Sigmoid colon (tissue), 7 donors: Measurements from ENCODE around the gene DOCK1. TPM values are rescaled to one million over a fixed set of nuclear protein-coding genes. Genes with fewer than 3 reads are reported as not detected.

Experiments
- DNase-seq: peaks from one replicate; pipeline ENCODE4 v3.0.0-alpha.2; 2019
- H3K27ac ChIP-seq, 4 donors: fragments of 200-600 bp; sonication (generic); one replicate each; pipeline ENCODE4 v1.5.1; 2016 to 2019; ENCODE audit warnings: mild to moderate bottlenecking in 1 of 4
- H3K27me3 ChIP-seq, 3 donors: fragments of 200-600 bp; sonication (generic); one replicate each; pipeline ENCODE4 v1.5.1; 2019; ENCODE audit warnings: mild to moderate bottlenecking in 1 of 3
- H3K36me3 ChIP-seq, 4 donors: fragments of 200-600 bp; sonication (generic); one replicate each; pipeline ENCODE4 v1.5.1; 2016 to 2019
- H3K4me1 ChIP-seq, 4 donors: fragments of 200-600 bp; sonication (generic); one replicate each; pipeline ENCODE4 v1.5.1; 2017 to 2019
- H3K4me3 ChIP-seq, 4 donors: fragments of 200-600 bp; sonication (generic); one replicate each; pipeline ENCODE4 v1.5.1; 2017 to 2019; ENCODE audit warnings: mild to moderate bottlenecking in 2 of 4, moderate library complexity in 1 of 4
- H3K9me3 ChIP-seq, 4 donors: fragments of 200-600 bp in 3 of 4; sonication (generic) in 3 of 4; one replicate each; pipeline versions ENCODE4 v1.5.1 to v1.6.1; 2013 to 2019
- EP300 ChIP-seq, 4 donors: sonication (generic); formaldehyde crosslinking; IDR thresholded peaks; one replicate each; pipeline ENCODE4 v1.6.1; 2017; ENCODE audit warnings: antibody characterized with exemption in 4 of 4
- POLR2A ChIP-seq, 2 donors: fragments of 450-650 bp; IDR thresholded peaks; one replicate each; pipeline ENCODE4 v1.6.1; 2016; ENCODE audit warnings: antibody characterized with exemption in 2 of 2, mild to moderate bottlenecking in 2 of 2, moderate library complexity in 2 of 2
- POLR2AphosphoS5 ChIP-seq, 4 donors: sonication (generic); formaldehyde crosslinking; IDR thresholded peaks; one replicate each; pipeline ENCODE4 v1.6.1; 2017; ENCODE audit warnings: antibody characterized with exemption in 4 of 4
- WGBS, 2 donors: extraction: QIAGEN DNeasy Blood & Tissue Kit; methylation state at CpG; one replicate each; pipeline ENCODE4 v1.1.7; 2013; 5-methylcytosine and 5-hydroxymethylcytosine counted together
- intact Hi-C: fragments of 100-400 bp; cut with DNase I; formaldehyde crosslinking; loops from one replicate; pipeline ENCODE4 v1.15.1; 2023
- polyA plus RNA-seq, 3 donors: library from polyadenylated mRNA; stranded (reverse); fragments of 200-250 nt; gene quantifications; one replicate each; pipeline ENCODE4 v1.2.3, GENCODE V29; 2013
- total RNA-seq, 4 donors: library from RNA; depleted of rRNA; stranded (reverse); fragments of >200 nt; gene quantifications; one replicate each; pipeline ENCODE4 v1.1.0, GENCODE V29; 2016
- TF ChIP-seq, protein P1 (sequence below), 4 experiments: fragments of 450-650 bp in 3 of 4; fragments of 200-600 bp in 1 of 4; IDR thresholded peaks; one replicate each; pipeline ENCODE4 v1.5.1; 2016 to 2019; ENCODE audit warnings: antibody characterized with exemption in 4 of 4, mild to moderate bottlenecking in 3 of 4, moderate library complexity in 2 of 4
- donor health status: healthy with polysubstance abuse.
- donor health status: Bipolar disorder and iron deficiency.
- donor health status: healthy.

DOCK1 gene
- total and polyA plus RNA-seq, 7 donors: 15.0 to 53.7 (median 40.2) TPM

DNA sequence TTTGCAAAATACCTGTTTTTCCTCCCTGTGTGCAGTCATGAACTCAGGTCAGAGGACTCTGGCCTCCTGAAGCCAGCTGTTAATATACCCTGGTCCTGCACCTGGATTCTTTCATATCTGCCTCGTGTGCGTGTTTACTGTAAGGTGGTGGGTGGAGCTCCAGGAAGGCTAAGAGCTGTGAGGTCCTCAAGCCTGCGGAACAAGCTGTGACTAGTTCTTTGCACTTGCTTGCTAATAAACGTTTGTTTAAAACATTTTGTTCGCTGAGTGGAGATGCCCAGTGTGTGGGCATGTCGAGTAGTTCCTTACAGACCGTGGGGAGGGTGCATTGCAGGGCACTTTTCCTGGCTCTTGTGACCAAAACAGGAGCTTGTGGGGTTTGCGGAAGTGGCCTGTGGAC is 139.0 kb downstream of the DOCK1 start:
- peak; percentile 75 for DNase-seq
- TF ChIP-seq POLR2AphosphoS5 (IDR thresholded peaks at IDR 0.05) (peak in 3 of 4 donors; percentile 27 to 57 (median 53)), EP300 (IDR thresholded peaks at IDR 0.05) (peak; percentile 25 to 82 (median 70)), POLR2A (IDR thresholded peaks at IDR 0.05) (no peak)
- TF ChIP-seq, protein P1, sequence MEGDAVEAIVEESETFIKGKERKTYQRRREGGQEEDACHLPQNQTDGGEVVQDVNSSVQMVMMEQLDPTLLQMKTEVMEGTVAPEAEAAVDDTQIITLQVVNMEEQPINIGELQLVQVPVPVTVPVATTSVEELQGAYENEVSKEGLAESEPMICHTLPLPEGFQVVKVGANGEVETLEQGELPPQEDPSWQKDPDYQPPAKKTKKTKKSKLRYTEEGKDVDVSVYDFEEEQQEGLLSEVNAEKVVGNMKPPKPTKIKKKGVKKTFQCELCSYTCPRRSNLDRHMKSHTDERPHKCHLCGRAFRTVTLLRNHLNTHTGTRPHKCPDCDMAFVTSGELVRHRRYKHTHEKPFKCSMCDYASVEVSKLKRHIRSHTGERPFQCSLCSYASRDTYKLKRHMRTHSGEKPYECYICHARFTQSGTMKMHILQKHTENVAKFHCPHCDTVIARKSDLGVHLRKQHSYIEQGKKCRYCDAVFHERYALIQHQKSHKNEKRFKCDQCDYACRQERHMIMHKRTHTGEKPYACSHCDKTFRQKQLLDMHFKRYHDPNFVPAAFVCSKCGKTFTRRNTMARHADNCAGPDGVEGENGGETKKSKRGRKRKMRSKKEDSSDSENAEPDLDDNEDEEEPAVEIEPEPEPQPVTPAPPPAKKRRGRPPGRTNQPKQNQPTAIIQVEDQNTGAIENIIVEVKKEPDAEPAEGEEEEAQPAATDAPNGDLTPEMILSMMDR (IDR thresholded peaks at IDR 0.05): no peak
- WGBS, 2 donors: 31 to 69% methylated on average over 8 of the region's 8 CpGs
- H3K9me3 ChIP-seq: no peaks in the 10 kb centered on the region
- H3K27me3 ChIP-seq: no peaks in the 10 kb centered on the region
- no peak overlapping the region for H3K4me3 ChIP-seq
- peak overlapping the region in 3 of 4 donors; percentile 55 to 68 (median 57) for H3K27ac ChIP-seq
- peaks cover 0 to 54% (median 8%) of the 10 kb centered on the region in 4 donors for H3K36me3 ChIP-seq
- peaks cover 0 to 3% (median 0%) of the 10 kb centered on the region in 4 donors for H3K4me1 ChIP-seq
- intact Hi-C loops: no loop called here

DNA sequence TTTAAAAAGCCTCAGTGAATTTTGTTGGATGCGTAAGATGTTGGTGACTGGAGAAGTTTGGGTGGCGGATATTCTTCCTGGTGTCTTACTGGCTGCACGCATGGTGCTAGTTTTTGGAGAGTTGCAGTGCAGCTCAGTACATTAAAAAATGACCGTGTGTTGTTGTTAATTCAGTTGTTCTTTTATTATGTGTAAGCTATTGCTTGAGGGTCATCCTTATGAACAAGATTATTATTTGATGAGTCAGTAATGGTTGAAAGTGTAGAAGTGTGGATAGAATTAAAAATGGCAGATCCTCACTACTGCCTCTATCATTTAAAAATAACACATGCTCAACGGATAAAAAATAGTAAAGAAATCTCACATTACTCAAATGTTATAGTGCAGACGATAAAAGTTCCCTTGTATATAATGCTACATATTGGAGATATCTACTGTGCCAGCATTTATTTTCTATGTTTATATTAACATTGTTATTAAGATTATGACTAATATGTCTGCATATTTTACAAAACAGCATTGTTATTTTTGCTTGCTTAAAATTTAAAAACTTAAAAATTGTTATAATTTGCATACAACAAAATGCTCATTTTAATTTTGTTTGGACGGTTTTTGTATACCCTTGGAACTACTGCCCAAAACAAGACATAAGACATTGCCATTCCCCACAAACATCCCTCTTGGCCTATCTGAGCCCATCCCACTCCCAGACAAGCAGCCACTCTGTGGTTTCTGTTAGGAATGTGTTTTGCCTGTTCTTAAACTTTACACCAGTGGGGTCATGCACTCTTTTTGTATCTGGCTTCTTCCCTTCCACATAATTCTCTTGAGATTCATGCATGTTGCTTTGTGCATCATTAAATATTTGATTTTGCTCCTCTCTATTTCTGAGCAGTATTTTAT is 142.0 kb downstream of the DOCK1 start:
- H3K36me3 ChIP-seq: peaks cover 0 to 25% (median 3%) of the 10 kb centered on the region in 4 donors
- H3K27ac ChIP-seq: no peak overlapping the region
- no peak for DNase-seq
- no peaks in the 10 kb centered on the region for H3K9me3 ChIP-seq
- peaks cover 0 to 3% (median 0%) of the 10 kb centered on the region in 4 donors for H3K4me1 ChIP-seq
- TF ChIP-seq POLR2AphosphoS5 (IDR thresholded peaks at IDR 0.05): no peak
- TF ChIP-seq EP300 (IDR thresholded peaks at IDR 0.05): no peak
- no peak for TF ChIP-seq POLR2A (IDR thresholded peaks at IDR 0.05)
- TF ChIP-seq, protein P1 (IDR thresholded peaks at IDR 0.05): no peak
- 90 to 94% methylated on average over 7 of the region's 7 CpGs for WGBS, 2 donors
- no peaks in the 10 kb centered on the region for H3K27me3 ChIP-seq
- H3K4me3 ChIP-seq: no peak overlapping the region
- intact Hi-C loops: no loop called here

DNA sequence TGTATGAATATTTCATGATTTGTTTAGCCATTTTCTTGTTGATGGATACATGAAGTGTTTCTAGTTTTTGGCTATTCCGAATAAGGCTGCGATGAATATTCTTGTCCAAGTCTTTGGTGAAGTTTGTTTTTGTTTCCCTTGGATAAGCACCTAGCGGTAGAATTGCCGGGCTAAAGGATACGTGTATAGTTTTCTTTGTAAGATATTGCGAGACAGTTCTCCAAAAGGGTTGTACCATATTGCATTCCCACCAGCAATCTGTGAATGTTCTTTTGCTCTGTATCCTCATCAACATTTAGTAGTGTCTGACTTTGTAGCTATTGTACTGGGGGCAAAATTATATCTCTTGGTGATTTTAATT is 142.6 kb downstream of the DOCK1 start:
- intact Hi-C loops: no loop called here
- TF ChIP-seq POLR2A (IDR thresholded peaks at IDR 0.05) (no peak), POLR2AphosphoS5 (IDR thresholded peaks at IDR 0.05) (no peak), EP300 (IDR thresholded peaks at IDR 0.05) (no peak)
- TF ChIP-seq, protein P1 (IDR thresholded peaks at IDR 0.05): no peak
- H3K27me3 ChIP-seq: no peaks in the 10 kb centered on the region

DNA sequence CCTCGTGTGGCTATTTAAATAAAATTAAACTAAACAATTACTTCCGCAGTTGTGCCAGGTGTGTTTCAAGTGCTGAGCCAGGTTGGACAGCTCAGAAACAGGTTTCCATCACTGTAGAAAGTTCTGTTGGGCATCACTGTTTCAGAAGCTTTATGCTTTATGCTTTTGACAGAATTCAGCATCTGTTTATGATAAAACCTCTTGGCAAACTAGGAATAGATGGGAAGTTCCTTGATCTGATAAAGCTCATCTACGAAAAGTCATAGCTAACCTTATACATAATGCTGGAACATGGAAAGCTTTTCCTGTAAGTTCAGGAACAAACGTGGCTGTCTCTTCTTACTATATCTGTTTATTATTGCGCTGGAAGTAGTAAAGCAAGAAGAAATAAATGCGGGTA is 143.4 kb downstream of the DOCK1 start:
- intact Hi-C loops: no loop called here
- Histone ChIP-seq H3K4me3 (no peak overlapping the region), H3K9me3 (no peaks in the 10 kb centered on the region), H3K27ac (no peak overlapping the region), H3K27me3 (no peaks in the 10 kb centered on the region), H3K36me3 (peaks cover 0 to 23% (median 10%) of the 10 kb centered on the region in 4 donors), H3K4me1 (peaks cover 0 to under 1% (median 0%) of the 10 kb centered on the region in 4 donors)
- DNase-seq: no peak
- 65 to 84% methylated on average over 6 of the region's 6 CpGs for WGBS, 2 donors
- TF ChIP-seq POLR2AphosphoS5 (IDR thresholded peaks at IDR 0.05) (no peak), POLR2A (IDR thresholded peaks at IDR 0.05) (no peak), EP300 (IDR thresholded peaks at IDR 0.05) (no peak)
- TF ChIP-seq, protein P1 (IDR thresholded peaks at IDR 0.05): no peak

More for the DNA sequence above, 142.6 kb downstream of the DOCK1 start:
- H3K36me3 ChIP-seq: peaks cover 0 to 23% (median 6%) of the 10 kb centered on the region in 4 donors
- 92 to 95% methylated on average over 6 of the region's 6 CpGs for WGBS, 2 donors
- H3K27ac ChIP-seq: no peak overlapping the region
- peaks cover 0 to 3% (median 0%) of the 10 kb centered on the region in 4 donors for H3K4me1 ChIP-seq
- no peak overlapping the region for H3K4me3 ChIP-seq
- DNase-seq: no peak
- no peaks in the 10 kb centered on the region for H3K9me3 ChIP-seq
